ENCODE results near the gene GPS2.

The GPS2 gene

GRCh38 chr17:7293159-7293558 lies 22.0 kb downstream of the GPS2 start:
- DNase-seq (ENCODE audit: low read depth in 3 of 3), result no peak

GRCh38 chr17:7292729-7293128 lies 22.4 kb downstream of the GPS2 start:
- DNase-seq (ENCODE audit: low read depth in 3 of 3), result no peak

GRCh38 chr17:7292194-7292593 lies 23.0 kb downstream of the GPS2 start:
- DNase-seq (ENCODE audit: low read depth in 3 of 3), result no peak

- no peak for DNase-seq (ENCODE audit: low read depth in 3 of 3)
Measured at GRCh38 chr17:7290685-7291084, 24.5 kb downstream of the GPS2 start.

GRCh38 chr17:7290166-7290565 lies 25.0 kb downstream of the GPS2 start:
- no peak for DNase-seq (ENCODE audit: low read depth in 3 of 3)

- no peak for DNase-seq (ENCODE audit: low read depth in 3 of 3)
Measured at GRCh38 chr17:7289256-7290032, 25.7 kb downstream of the GPS2 start.

- DNase-seq (ENCODE audit: low read depth in 3 of 3), result no peak
Measured at GRCh38 chr17:7285679-7286078, 29.5 kb downstream of the GPS2 start.

GRCh38 chr17:7284911-7285310 lies 30.2 kb downstream of the GPS2 start:
- no peak for DNase-seq (ENCODE audit: low read depth in 3 of 3)

- DNase-seq (ENCODE audit: low read depth in 3 of 3), result no peak
Measured at GRCh38 chr17:7283471-7284216, 31.5 kb downstream of the GPS2 start.

- DNase-seq (ENCODE audit: low read depth in 3 of 3), result no peak
Measured at GRCh38 chr17:7282752-7283321, 32.3 kb downstream of the GPS2 start.

- DNase-seq (ENCODE audit: low read depth in 3 of 3), result no peak
Measured at GRCh38 chr17:7281953-7282751, 33.0 kb downstream of the GPS2 start.

GRCh38 chr17:7281074-7281952 lies 33.8 kb downstream of the GPS2 start, which contains the start of gene SLC2A4:
SLC2A4 (plus strand) TSS chr17:7281718; CDS start chr17:7281935, 217 bp downstream.
- peak; percentile 80 to 95 (median 85) for DNase-seq (ENCODE audit: low read depth in 3 of 3)

GRCh38 chr17:7280519-7281073 lies 34.6 kb downstream of the GPS2 start:
- DNase-seq (ENCODE audit: low read depth in 3 of 3), result peak; percentile 75 to 80 (median 78)

- DNase-seq (ENCODE audit: low read depth in 3 of 3), result no peak
Measured at GRCh38 chr17:7279448-7279847, 35.7 kb downstream of the GPS2 start.

- no peak for DNase-seq (ENCODE audit: low read depth in 3 of 3)
Measured at GRCh38 chr17:7266784-7267183, 48.4 kb downstream of the GPS2 start.

- DNase-seq (ENCODE audit: low read depth in 3 of 3), result no peak
Measured at GRCh38 chr17:7263801-7264078, 51.4 kb downstream of the GPS2 start.

- DNase-seq (ENCODE audit: low read depth in 3 of 3), result no peak
Measured at GRCh38 chr17:7262935-7263800, 52.0 kb downstream of the GPS2 start.

All from stimulated activated CD4-positive, alpha-beta T cell treated with anti-CD3 and anti-CD28 coated beads, TNF-alpha, amount 100 ng/mL, for 48 hours (primary cell).